Vagina (tissue), 2 donors: ENCODE data around the gene PSMA8. TPM values are rescaled to one million over a fixed set of nuclear protein-coding genes. Genes with fewer than 3 reads are reported as not detected.
"Not testable (repeated sequence)": the region's sequence is repeated elsewhere in the genome, so short reads cannot be mapped to it uniquely, and the experiment has no call there.

Source experiments
- DNase-seq, 2 donors: peaks; one replicate each; pipeline ENCODE4 v3.0.0-alpha.2; 2017; ENCODE audit errors: extremely low spot score in 2 of 2
- H3K27ac ChIP-seq: fragments of 200-600 bp; sonication (generic); one replicate; pipeline ENCODE4 v1.5.1; 2019
- H3K27me3 ChIP-seq: fragments of 200-600 bp; sonication (generic); one replicate; pipeline ENCODE4 v1.5.1; 2019
- H3K36me3 ChIP-seq, 2 donors: fragments of 200-600 bp; sonication (generic); one replicate each; pipeline ENCODE4 v1.5.1; 2017 to 2019
- H3K4me1 ChIP-seq: fragments of 200-600 bp; sonication (generic); one replicate; pipeline ENCODE4 v1.5.1; 2019
- H3K4me3 ChIP-seq, 2 donors: fragments of 200-600 bp; sonication (generic); 1 replicate in 1 of 2; 2 replicates in 1 of 2; pipeline ENCODE4 v1.5.1; 2016 to 2019
- H3K9me3 ChIP-seq: fragments of 200-600 bp; sonication (generic); one replicate; pipeline ENCODE4 v1.5.1; 2019
- CTCF ChIP-seq, 3 experiments: fragments of 450-650 bp in 2 of 3; fragments of 200-600 bp in 1 of 3; sonication (generic) in 1 of 3; IDR thresholded peaks; one replicate each; pipeline ENCODE4 v1.5.1; 2017 to 2019; ENCODE audit warnings: antibody characterized with exemption in 3 of 3, mild to moderate bottlenecking in 2 of 3, moderate library complexity in 2 of 3
- POLR2A ChIP-seq, 2 donors: fragments of 450-650 bp; IDR thresholded peaks; one replicate each; pipeline ENCODE4 v1.6.1; 2017; ENCODE audit warnings: antibody characterized with exemption in 2 of 2, mild to moderate bottlenecking in 2 of 2, moderate library complexity in 2 of 2
- POLR2AphosphoS5 ChIP-seq, 2 donors: sonication (generic); formaldehyde crosslinking; IDR thresholded peaks; one replicate each; pipeline ENCODE4 v1.9.0; 2017; ENCODE audit warnings: antibody characterized with exemption in 2 of 2, mild to moderate bottlenecking in 2 of 2, low read depth in 1 of 2; ENCODE audit not compliant: insufficient read depth in 1 of 2
- intact Hi-C: fragments of 100-400 bp; cut with DNase I; formaldehyde crosslinking; loops from one replicate; pipeline ENCODE4 v1.15.1; 2023
- total RNA-seq: library from RNA; depleted of rRNA; stranded (reverse); fragments of >200 nt; gene quantifications from one replicate; pipeline ENCODE4 v1.2.3, GENCODE V29; 2016

The PSMA8 gene
- total RNA-seq, 1 donor from 2014 or later: not detected

- Histone ChIP-seq H3K4me3 (no peak overlapping the region), H3K27me3 (no peaks in the 10 kb centered on the region), H3K36me3 (no peaks in the 10 kb centered on the region), H3K27ac (no peak overlapping the region), H3K4me1 (no peaks in the 10 kb centered on the region), H3K9me3 (no peaks in the 10 kb centered on the region)
- TF ChIP-seq POLR2AphosphoS5 (IDR thresholded peaks at IDR 0.05; ENCODE audit: insufficient read depth in 1 of 2, low read depth in 1 of 2) (no peak), POLR2A (IDR thresholded peaks at IDR 0.05) (no peak), CTCF (IDR thresholded peaks at IDR 0.05) (no peak)
- DNase-seq: no peak
- intact Hi-C loops: no loop called here
These were observed 30.1 kb upstream of the PSMA8 start for GRCh38 chr18:26103579-26103978.

GRCh38 chr18:26104035-26104434, 29.6 kb upstream of the PSMA8 start:
- H3K4me3 ChIP-seq: no peak overlapping the region
- H3K27ac ChIP-seq: no peak overlapping the region
- no peak for DNase-seq
- H3K9me3 ChIP-seq: no peaks in the 10 kb centered on the region
- no peak for TF ChIP-seq POLR2A (IDR thresholded peaks at IDR 0.05)
- TF ChIP-seq CTCF (IDR thresholded peaks at IDR 0.05): no peak
- no peak for TF ChIP-seq POLR2AphosphoS5 (IDR thresholded peaks at IDR 0.05; ENCODE audit: insufficient read depth in 1 of 2, low read depth in 1 of 2)
- no peaks in the 10 kb centered on the region for H3K36me3 ChIP-seq
- intact Hi-C loops: no loop called here
- H3K27me3 ChIP-seq: no peaks in the 10 kb centered on the region
- no peaks in the 10 kb centered on the region for H3K4me1 ChIP-seq

- H3K27ac ChIP-seq: no peak overlapping the region
- TF ChIP-seq POLR2AphosphoS5 (IDR thresholded peaks at IDR 0.05; ENCODE audit: insufficient read depth in 1 of 2, low read depth in 1 of 2) (no peak), POLR2A (IDR thresholded peaks at IDR 0.05) (no peak), CTCF (IDR thresholded peaks at IDR 0.05) (no peak)
- no peak for DNase-seq
- H3K36me3 ChIP-seq: no peaks in the 10 kb centered on the region
- no peaks in the 10 kb centered on the region for H3K9me3 ChIP-seq
- H3K4me3 ChIP-seq: no peak overlapping the region
- intact Hi-C loops: no loop called here
- no peaks in the 10 kb centered on the region for H3K4me1 ChIP-seq
- H3K27me3 ChIP-seq: no peaks in the 10 kb centered on the region
These were observed 14.4 kb upstream of the PSMA8 start for GRCh38 chr18:26119246-26119645.

- TF ChIP-seq CTCF (IDR thresholded peaks at IDR 0.05) (no peak), POLR2AphosphoS5 (IDR thresholded peaks at IDR 0.05; ENCODE audit: insufficient read depth in 1 of 2, low read depth in 1 of 2) (no peak)
- no peak for DNase-seq
- Histone ChIP-seq H3K4me3 (no peak overlapping the region), H3K27me3 (no peaks in the 10 kb centered on the region), H3K36me3 (no peaks in the 10 kb centered on the region), H3K9me3 (no peaks in the 10 kb centered on the region), H3K4me1 (no peaks in the 10 kb centered on the region), H3K27ac (no peak overlapping the region)
- intact Hi-C loops: no loop called here
These were observed 12.2 kb upstream of the PSMA8 start for GRCh38 chr18:26121476-26121875.

- H3K4me1 ChIP-seq, H3K27ac ChIP-seq, intact Hi-C loops, H3K36me3 ChIP-seq, DNase-seq, H3K27me3 ChIP-seq, H3K9me3 ChIP-seq, H3K4me3 ChIP-seq: not testable (repeated sequence)
These were observed 11.7 kb upstream of the PSMA8 start for GRCh38 chr18:26121994-26122393.

GRCh38 chr18:26127786-26128185, 5.9 kb upstream of the PSMA8 start:
- no peaks in the 10 kb centered on the region for H3K36me3 ChIP-seq

GRCh38 chr18:26128192-26128591, 5.5 kb upstream of the PSMA8 start:
- H3K27me3 ChIP-seq, H3K4me1 ChIP-seq, DNase-seq, H3K36me3 ChIP-seq, H3K4me3 ChIP-seq, H3K27ac ChIP-seq, H3K9me3 ChIP-seq, intact Hi-C loops: not testable (repeated sequence)

More at GRCh38 chr18:26127786-26128185, 5.9 kb upstream of the PSMA8 start:
- Histone ChIP-seq H3K27ac (no peak overlapping the region), H3K9me3 (no peaks in the 10 kb centered on the region), H3K4me1 (no peaks in the 10 kb centered on the region), H3K27me3 (no peaks in the 10 kb centered on the region), H3K4me3 (no peak overlapping the region)
- intact Hi-C loops: no loop called here
- DNase-seq: no peak
- no peak for TF ChIP-seq POLR2A (IDR thresholded peaks at IDR 0.05)
- no peak for TF ChIP-seq POLR2AphosphoS5 (IDR thresholded peaks at IDR 0.05; ENCODE audit: insufficient read depth in 1 of 2, low read depth in 1 of 2)
- no peak for TF ChIP-seq CTCF (IDR thresholded peaks at IDR 0.05)
